Parathyroid adenoma (tissue), 2 donors: ENCODE data around the gene MAG.

Experiments used
- H2AFZ ChIP-seq: fragments of 300-600 bp; sonication (generic); one replicate; pipeline ENCODE4 v1.7.0; 2017; ENCODE audit warnings: antibody characterized with exemption, mild to moderate bottlenecking
- H3K27ac ChIP-seq: fragments of 300-600 bp; sonication (generic); one replicate; pipeline ENCODE4 v1.7.0; 2017
- H3K27me3 ChIP-seq: fragments of 300-600 bp; sonication (generic); one replicate; pipeline ENCODE4 v1.7.0; 2017; ENCODE audit warnings: low read length; ENCODE audit not compliant: control insufficient read depth, insufficient read depth
- H3K36me3 ChIP-seq: fragments of 300-600 bp; sonication (generic); one replicate; pipeline ENCODE4 v1.7.0; 2017; ENCODE audit warnings: low read length; ENCODE audit not compliant: control insufficient read depth, insufficient read depth
- H3K4me1 ChIP-seq: fragments of 300-600 bp; sonication (generic); one replicate; pipeline ENCODE4 v1.7.0; 2017; ENCODE audit warnings: control low read depth
- H3K4me2 ChIP-seq: fragments of 300-600 bp; sonication (generic); one replicate; pipeline ENCODE4 v1.7.0; 2017; ENCODE audit warnings: low read length
- H3K4me3 ChIP-seq: fragments of 300-600 bp; sonication (generic); one replicate; pipeline ENCODE4 v1.7.0; 2017; ENCODE audit warnings: low read depth, low read length
- H3K79me2 ChIP-seq: fragments of 300-600 bp; sonication (generic); one replicate; pipeline ENCODE4 v1.7.0; 2017; ENCODE audit warnings: control low read depth
- H3K9ac ChIP-seq: fragments of 300-600 bp; sonication (generic); one replicate; pipeline ENCODE4 v1.7.0; 2017; ENCODE audit warnings: mild to moderate bottlenecking
- H3K9me3 ChIP-seq: fragments of 300-600 bp; sonication (generic); one replicate; pipeline ENCODE4 v1.7.0; 2017; ENCODE audit warnings: low read length; ENCODE audit not compliant: control insufficient read depth
- CTCF ChIP-seq: fragments of 300-600 bp; sonication (generic); IDR thresholded peaks from one replicate; pipeline ENCODE4 v1.7.0; 2017; ENCODE audit warnings: antibody characterized with exemption, mild to moderate bottlenecking
- donor health status: primary hyperparathyroidism.

Gene MAG

GRCh38 chr19:35347930-35348298, 56.0 kb downstream of the MAG start:
- no peak overlapping the region for H3K27ac ChIP-seq
- H3K4me1 ChIP-seq = peaks cover 24% of the 10 kb centered on the region
- no peaks in the 10 kb centered on the region for H3K9me3 ChIP-seq
- H3K27me3 ChIP-seq = no peaks in the 10 kb centered on the region
- no peak overlapping the region for H2AFZ ChIP-seq
- no peaks in the 10 kb centered on the region for H3K36me3 ChIP-seq
- no peak for TF ChIP-seq CTCF
- no peak overlapping the region for H3K9ac ChIP-seq
- H3K4me2 ChIP-seq = no peak overlapping the region
- H3K79me2 ChIP-seq = no peaks in the 10 kb centered on the region
- H3K4me3 ChIP-seq = no peak overlapping the region

- Histone ChIP-seq H3K9me3 (no peaks in the 10 kb centered on the region), H3K4me3 (no peak overlapping the region), H3K27ac (no peak overlapping the region), H3K79me2 (no peaks in the 10 kb centered on the region), H3K4me1 (peaks cover 31% of the 10 kb centered on the region), H2AFZ (no peak overlapping the region), H3K9ac (no peak overlapping the region), H3K36me3 (no peaks in the 10 kb centered on the region), H3K4me2 (no peak overlapping the region), H3K27me3 (no peaks in the 10 kb centered on the region)
- TF ChIP-seq CTCF = no peak
Measured at GRCh38 chr19:35348911-35349611, 57.1 kb downstream of the MAG start.

GRCh38 chr19:35349614-35350521, 57.9 kb downstream of the MAG start:
- H3K9me3 ChIP-seq = no peaks in the 10 kb centered on the region
- H3K36me3 ChIP-seq = no peaks in the 10 kb centered on the region
- no peak for TF ChIP-seq CTCF
- H3K9ac ChIP-seq = no peak overlapping the region
- no peak overlapping the region for H3K4me3 ChIP-seq
- no peak overlapping the region for H2AFZ ChIP-seq
- no peaks in the 10 kb centered on the region for H3K27me3 ChIP-seq
- H3K79me2 ChIP-seq = no peaks in the 10 kb centered on the region
- H3K27ac ChIP-seq = no peak overlapping the region
- H3K4me1 ChIP-seq = peaks cover 31% of the 10 kb centered on the region
- H3K4me2 ChIP-seq = no peak overlapping the region

GRCh38 chr19:35350591-35350990, 58.6 kb downstream of the MAG start:
- Histone ChIP-seq H3K27ac (no peak overlapping the region), H3K79me2 (no peaks in the 10 kb centered on the region), H2AFZ (no peak overlapping the region), H3K9ac (no peak overlapping the region), H3K9me3 (no peaks in the 10 kb centered on the region), H3K27me3 (no peaks in the 10 kb centered on the region), H3K36me3 (no peaks in the 10 kb centered on the region), H3K4me2 (no peak overlapping the region), H3K4me1 (peaks cover 31% of the 10 kb centered on the region), H3K4me3 (no peak overlapping the region)
- TF ChIP-seq CTCF = no peak
